ENCODE measurements around the gene MCF2L2.

MCF2L2 gene

DNA sequence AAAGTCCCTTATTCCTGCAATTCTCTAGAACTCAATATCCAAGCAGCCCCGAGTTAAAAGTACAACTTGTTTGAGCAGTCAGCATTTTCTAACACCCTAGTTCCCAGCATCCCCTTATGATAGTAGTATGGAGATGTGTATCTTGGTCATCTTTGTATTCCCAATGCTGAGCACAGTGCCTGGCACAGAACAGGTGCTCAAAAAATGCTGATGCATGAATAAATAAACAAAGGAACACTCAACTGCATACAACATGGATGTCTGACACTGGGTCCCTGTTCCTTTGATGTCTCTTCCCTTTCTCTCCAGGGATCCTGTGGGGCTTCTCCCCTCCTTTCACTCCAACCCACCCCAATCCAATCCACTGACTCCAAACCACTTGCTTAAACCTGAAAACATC lies 199.2 kb downstream of the MCF2L2 start:
- Histone ChIP-seq H3K4me3 (replicated peaks; ENCODE audit: low read depth, low read length) (no peak overlapping the region), H3K36me3 (ENCODE audit: control insufficient read depth, insufficient read depth, low read length) (no peaks in the 10 kb centered on the region), H3K27me3 (replicated peaks; ENCODE audit: control insufficient read depth, insufficient read depth, low read length) (no peaks in the 10 kb centered on the region)
- no peak for TF ChIP-seq CTCF (IDR thresholded peaks at IDR 0.05; ENCODE audit: insufficient read depth, low read length, poor library complexity, severe bottlenecking)
- DNase-seq (ENCODE audit: extremely low read depth, insufficient read length), result no peak

GRCh38 chr3:183227586-183227985 lies 200.8 kb downstream of the MCF2L2 start:
- no peaks in the 10 kb centered on the region for H3K36me3 ChIP-seq (ENCODE audit: control insufficient read depth, insufficient read depth, low read length)
- no peaks in the 10 kb centered on the region for H3K27me3 ChIP-seq (replicated peaks; ENCODE audit: control insufficient read depth, insufficient read depth, low read length)
- no peak overlapping the region for H3K4me3 ChIP-seq (replicated peaks; ENCODE audit: low read depth, low read length)
- no peak for TF ChIP-seq CTCF (IDR thresholded peaks at IDR 0.05; ENCODE audit: insufficient read depth, low read length, poor library complexity, severe bottlenecking)
- no peak for DNase-seq (ENCODE audit: extremely low read depth, insufficient read length)

DNA sequence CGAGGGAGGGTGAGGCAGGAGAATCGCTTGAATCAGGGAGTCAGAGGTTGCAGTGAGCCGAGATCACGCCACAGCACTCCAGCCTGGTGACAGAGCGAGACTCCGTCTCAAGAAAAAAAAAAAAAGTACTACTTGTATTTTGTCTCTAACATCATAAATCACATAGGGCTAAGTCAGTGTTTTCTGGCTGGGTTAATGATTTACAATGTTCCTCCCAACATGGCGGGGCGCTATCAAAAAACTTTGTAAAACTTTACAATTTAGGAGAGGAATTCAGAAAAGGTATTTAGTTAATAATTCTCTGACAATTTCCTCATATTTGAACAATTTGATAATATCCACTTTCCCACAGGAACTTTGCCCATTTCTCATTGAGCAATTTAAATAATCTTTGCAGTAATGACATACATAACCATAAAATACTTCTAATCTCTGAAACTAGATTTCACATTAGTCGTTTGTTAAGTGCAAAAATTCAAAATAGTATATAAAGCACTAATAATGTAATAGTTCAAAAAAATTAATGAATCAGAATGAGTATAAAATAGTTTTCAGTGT lies 202.0 kb downstream of the MCF2L2 start:
- no peak overlapping the region for H3K4me3 ChIP-seq (replicated peaks; ENCODE audit: low read depth, low read length)
- no peak for TF ChIP-seq CTCF (IDR thresholded peaks at IDR 0.05; ENCODE audit: insufficient read depth, low read length, poor library complexity, severe bottlenecking)
- H3K36me3 ChIP-seq (ENCODE audit: control insufficient read depth, insufficient read depth, low read length), result no peaks in the 10 kb centered on the region
- H3K27me3 ChIP-seq (replicated peaks; ENCODE audit: control insufficient read depth, insufficient read depth, low read length), result no peaks in the 10 kb centered on the region
- DNase-seq (ENCODE audit: extremely low read depth, insufficient read length), result no peak

DNA sequence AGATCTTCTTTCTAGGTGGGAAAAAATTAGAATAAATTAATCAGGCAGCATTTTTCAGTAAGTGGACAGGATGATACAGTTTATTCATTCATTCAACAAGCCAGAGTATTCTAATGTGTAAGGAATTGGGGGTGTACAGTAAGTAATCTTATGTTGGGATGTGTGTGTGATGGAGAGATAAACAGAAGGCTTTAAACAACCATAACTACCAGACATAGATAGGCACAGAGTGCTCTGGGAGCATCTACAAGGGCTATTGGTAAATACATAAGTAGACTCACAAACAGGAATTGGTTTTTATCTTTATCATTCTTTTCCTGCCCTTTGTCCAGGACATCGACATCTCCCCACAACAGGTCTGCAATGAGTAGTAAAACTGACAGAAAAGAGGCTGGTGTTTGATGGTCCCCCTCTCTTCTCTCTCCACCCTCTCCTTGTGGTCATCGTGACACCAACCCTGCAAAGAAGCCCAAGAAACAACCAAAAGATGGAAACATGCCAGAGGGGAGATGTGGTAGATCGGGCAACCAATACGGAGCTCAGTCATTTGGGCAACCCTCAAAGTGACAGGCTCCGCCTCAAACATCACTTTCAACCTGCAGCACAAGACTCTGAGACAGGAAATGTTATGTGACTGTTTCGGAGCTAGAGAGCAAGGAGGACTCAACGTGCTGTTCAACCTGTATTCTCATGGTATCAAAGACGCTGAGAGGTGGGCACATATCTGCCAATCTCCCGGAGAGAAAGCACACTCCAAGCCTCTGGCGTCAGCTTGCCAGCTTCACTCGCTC lies 204.0 kb downstream of the MCF2L2 start:
- Histone ChIP-seq H3K27me3 (replicated peaks; ENCODE audit: control insufficient read depth, insufficient read depth, low read length) (no peaks in the 10 kb centered on the region), H3K4me3 (replicated peaks; ENCODE audit: low read depth, low read length) (no peak overlapping the region), H3K36me3 (ENCODE audit: control insufficient read depth, insufficient read depth, low read length) (no peaks in the 10 kb centered on the region)
- no peak for TF ChIP-seq CTCF (IDR thresholded peaks at IDR 0.05; ENCODE audit: insufficient read depth, low read length, poor library complexity, severe bottlenecking)
- DNase-seq (ENCODE audit: extremely low read depth, insufficient read length), result no peak

DNA sequence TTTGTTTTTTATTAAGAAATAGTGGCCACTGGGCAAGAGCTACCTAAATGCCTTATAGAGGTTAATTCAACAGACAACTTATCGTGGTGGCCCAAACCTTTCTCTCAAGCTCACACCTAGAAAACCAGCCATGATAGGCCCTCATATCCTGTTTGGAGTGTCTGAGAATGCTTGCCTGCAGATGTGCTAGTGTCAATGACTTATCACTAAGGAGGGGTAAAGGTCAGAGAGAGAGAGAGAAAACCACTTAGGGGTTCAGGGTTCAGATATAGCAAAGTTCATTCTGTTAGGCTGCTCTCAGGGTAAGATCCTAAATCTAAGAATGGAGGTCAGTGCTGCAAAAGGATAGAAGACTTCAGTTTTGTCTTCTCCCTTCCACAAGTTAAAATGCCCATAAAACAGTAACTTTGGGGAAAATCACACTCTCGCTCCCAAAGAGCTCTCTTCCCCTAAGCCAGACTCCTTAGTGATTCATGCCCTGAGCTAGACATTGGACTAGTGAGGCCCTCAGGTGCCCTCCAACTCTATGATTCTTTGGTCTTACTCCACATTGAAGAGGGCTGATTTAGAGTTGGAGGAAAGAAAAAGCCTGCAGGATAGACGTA lies 205.7 kb downstream of the MCF2L2 start:
- Histone ChIP-seq H3K36me3 (ENCODE audit: control insufficient read depth, insufficient read depth, low read length) (no peaks in the 10 kb centered on the region), H3K27me3 (replicated peaks; ENCODE audit: control insufficient read depth, insufficient read depth, low read length) (no peaks in the 10 kb centered on the region), H3K4me3 (replicated peaks; ENCODE audit: low read depth, low read length) (no peak overlapping the region)
- no peak for DNase-seq (ENCODE audit: extremely low read depth, insufficient read length)
- TF ChIP-seq CTCF (IDR thresholded peaks at IDR 0.05; ENCODE audit: insufficient read depth, low read length, poor library complexity, severe bottlenecking), result no peak

Measured in GM06990 (cell line).